Esophagus muscularis mucosa (tissue), 4 donors: ENCODE measurements around the gene PTPRD. TPM values are rescaled to one million over a fixed set of nuclear protein-coding genes. Genes with fewer than 3 reads are reported as not detected.

ENCODE experiments used
- DNase-seq: peaks from one replicate; pipeline ENCODE4 v3.0.0-alpha.2; 2017; ENCODE audit errors: extremely low spot score
- H3K27ac ChIP-seq, 4 donors: fragments of 200-600 bp; sonication (generic); replicated peaks in 1 of 4; 1 replicate in 3 of 4; 2 replicates in 1 of 4; pipeline ENCODE4 v1.5.1; 2016 to 2019; ENCODE audit warnings: mild to moderate bottlenecking in 1 of 4
- H3K27me3 ChIP-seq, 4 donors: fragments of 200-600 bp; sonication (generic); one replicate each; pipeline versions ENCODE4 v1.5.1 to v1.6.0; 2016 to 2019
- H3K36me3 ChIP-seq, 4 donors: fragments of 200-600 bp; sonication (generic); one replicate each; pipeline ENCODE4 v1.5.1; 2016 to 2019
- H3K4me1 ChIP-seq, 4 donors: fragments of 200-600 bp; sonication (generic); one replicate each; pipeline ENCODE4 v1.5.1; 2016 to 2019
- H3K4me3 ChIP-seq, 4 donors: fragments of 200-600 bp; sonication (generic); 1 replicate in 2 of 4; 2 replicates in 2 of 4; pipeline ENCODE4 v1.5.1; 2016 to 2019; ENCODE audit warnings: mild to moderate bottlenecking in 4 of 4, moderate library complexity in 1 of 4
- H3K9me3 ChIP-seq, 4 donors: fragments of 200-600 bp; sonication (generic); 1 replicate in 3 of 4; 2 replicates in 1 of 4; pipeline ENCODE4 v1.5.1; 2016 to 2019
- EP300 ChIP-seq: sonication (generic); formaldehyde crosslinking; IDR thresholded peaks from one replicate; pipeline ENCODE4 v1.6.1; 2017; ENCODE audit warnings: antibody characterized with exemption
- POLR2A ChIP-seq: fragments of 450-650 bp; IDR thresholded peaks from one replicate; pipeline ENCODE4 v1.6.1; 2017; ENCODE audit warnings: antibody characterized with exemption, moderate library complexity, mild to moderate bottlenecking, low read depth
- POLR2AphosphoS5 ChIP-seq, 2 donors: sonication (generic); formaldehyde crosslinking; IDR thresholded peaks; one replicate each; pipeline ENCODE4 v1.6.1; 2017; ENCODE audit warnings: antibody characterized with exemption in 2 of 2
- WGBS: methylation state at CpG from one replicate; pipeline ENCODE4 v1.1.5; 2018; 5-methylcytosine and 5-hydroxymethylcytosine counted together
- intact Hi-C: fragments of 100-400 bp; cut with DNase I; formaldehyde crosslinking; loops from one replicate; pipeline ENCODE4 v1.15.1; 2023
- total RNA-seq, 4 donors: library from RNA; depleted of rRNA; stranded (reverse); fragments of >200 nt; gene quantifications; one replicate each; pipeline versions ENCODE4 v1.1.0 to v1.2.1, GENCODE V29; 2016
- TF ChIP-seq, protein P1 (sequence below), 3 experiments: fragments of 200-600 bp in 2 of 3; fragments of 450-650 bp in 1 of 3; sonication (generic) in 2 of 3; IDR thresholded peaks; one replicate each; pipeline ENCODE4 v1.5.1; 2017 to 2019; ENCODE audit warnings: antibody characterized with exemption in 3 of 3, mild to moderate bottlenecking in 2 of 3, moderate library complexity in 1 of 3

PTPRD gene
- total RNA-seq, 4 donors from 2014 or later = 4.1 to 6.6 (median 5.0) TPM

DNA sequence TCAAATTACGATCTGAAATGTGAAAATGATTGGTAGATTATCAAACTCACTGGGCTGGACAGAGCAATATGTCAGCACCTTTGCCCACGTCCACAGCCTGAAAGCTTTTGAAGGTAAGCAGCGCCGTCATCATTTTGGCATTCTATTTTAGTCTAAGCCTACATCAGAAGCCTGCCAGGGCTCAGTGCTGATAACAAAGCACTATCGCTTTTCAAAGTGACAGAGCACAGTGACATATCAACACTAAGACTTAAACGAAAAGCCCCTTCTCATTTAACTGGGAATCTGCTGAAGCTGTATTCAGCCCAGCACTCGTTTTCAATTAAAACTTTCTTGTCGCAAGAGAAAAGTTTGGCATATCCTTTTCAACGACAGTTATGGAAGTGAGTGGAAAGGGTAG is 1076.3 kb downstream of the PTPRD start:
- Histone ChIP-seq H3K27me3 (no peaks in the 10 kb centered on the region), H3K4me1 (no peaks in the 10 kb centered on the region), H3K4me3 (no peak overlapping the region), H3K9me3 (no peaks in the 10 kb centered on the region), H3K27ac (no peak overlapping the region), H3K36me3 (no peaks in the 10 kb centered on the region)
- TF ChIP-seq EP300 = no peak
- TF ChIP-seq POLR2AphosphoS5 (IDR thresholded peaks at IDR 0.05) = no peak
- TF ChIP-seq, protein P1, sequence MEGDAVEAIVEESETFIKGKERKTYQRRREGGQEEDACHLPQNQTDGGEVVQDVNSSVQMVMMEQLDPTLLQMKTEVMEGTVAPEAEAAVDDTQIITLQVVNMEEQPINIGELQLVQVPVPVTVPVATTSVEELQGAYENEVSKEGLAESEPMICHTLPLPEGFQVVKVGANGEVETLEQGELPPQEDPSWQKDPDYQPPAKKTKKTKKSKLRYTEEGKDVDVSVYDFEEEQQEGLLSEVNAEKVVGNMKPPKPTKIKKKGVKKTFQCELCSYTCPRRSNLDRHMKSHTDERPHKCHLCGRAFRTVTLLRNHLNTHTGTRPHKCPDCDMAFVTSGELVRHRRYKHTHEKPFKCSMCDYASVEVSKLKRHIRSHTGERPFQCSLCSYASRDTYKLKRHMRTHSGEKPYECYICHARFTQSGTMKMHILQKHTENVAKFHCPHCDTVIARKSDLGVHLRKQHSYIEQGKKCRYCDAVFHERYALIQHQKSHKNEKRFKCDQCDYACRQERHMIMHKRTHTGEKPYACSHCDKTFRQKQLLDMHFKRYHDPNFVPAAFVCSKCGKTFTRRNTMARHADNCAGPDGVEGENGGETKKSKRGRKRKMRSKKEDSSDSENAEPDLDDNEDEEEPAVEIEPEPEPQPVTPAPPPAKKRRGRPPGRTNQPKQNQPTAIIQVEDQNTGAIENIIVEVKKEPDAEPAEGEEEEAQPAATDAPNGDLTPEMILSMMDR (IDR thresholded peaks at IDR 0.05) = no peak
- no peak for TF ChIP-seq POLR2A
- no peak for DNase-seq
- intact Hi-C loops = no loop called here
- WGBS = 54% methylated on average over 9 of the region's 9 CpGs

DNA sequence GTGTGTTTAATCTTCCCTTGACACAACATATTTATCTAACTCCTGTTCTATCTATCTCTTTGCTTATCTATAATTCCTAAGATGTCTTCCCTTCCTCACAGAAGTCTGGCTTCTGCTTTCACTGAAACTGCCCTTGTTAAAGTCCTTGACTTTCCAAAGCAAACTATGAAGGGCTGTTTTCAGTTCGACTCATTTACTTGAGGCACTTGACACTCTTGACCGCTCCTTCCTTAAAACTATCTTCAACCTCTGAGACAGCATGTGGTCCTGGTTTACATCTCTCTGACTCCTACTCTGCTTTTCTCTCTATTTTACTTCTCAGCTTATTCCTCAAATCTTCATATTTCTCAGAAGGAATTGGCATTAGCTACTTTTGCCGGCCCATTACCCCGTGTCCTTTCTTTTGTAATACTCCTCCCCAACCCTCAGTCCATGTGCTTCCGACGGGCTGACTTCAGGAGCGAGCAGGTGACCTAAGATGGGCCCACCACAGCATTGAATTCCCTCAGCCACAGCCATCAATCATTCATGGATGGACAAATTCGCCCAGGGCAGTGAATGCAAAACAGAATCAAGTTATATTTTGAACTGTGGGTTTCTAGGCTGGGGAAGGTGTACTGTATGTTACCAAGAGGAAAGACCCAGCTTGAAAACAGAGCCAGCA is 1089.2 kb downstream of the PTPRD start:
- Histone ChIP-seq H3K27ac (no peak overlapping the region), H3K36me3 (no peaks in the 10 kb centered on the region), H3K4me1 (no peaks in the 10 kb centered on the region), H3K9me3 (no peaks in the 10 kb centered on the region), H3K4me3 (no peak overlapping the region), H3K27me3 (no peaks in the 10 kb centered on the region)
- 57% methylated on average over 8 of the region's 8 CpGs for WGBS
- intact Hi-C loops = no loop called here
- TF ChIP-seq POLR2AphosphoS5 (IDR thresholded peaks at IDR 0.05) = no peak
- TF ChIP-seq POLR2A = no peak
- TF ChIP-seq EP300 = no peak
- TF ChIP-seq, protein P1 (IDR thresholded peaks at IDR 0.05) = no peak
- DNase-seq = no peak

DNA sequence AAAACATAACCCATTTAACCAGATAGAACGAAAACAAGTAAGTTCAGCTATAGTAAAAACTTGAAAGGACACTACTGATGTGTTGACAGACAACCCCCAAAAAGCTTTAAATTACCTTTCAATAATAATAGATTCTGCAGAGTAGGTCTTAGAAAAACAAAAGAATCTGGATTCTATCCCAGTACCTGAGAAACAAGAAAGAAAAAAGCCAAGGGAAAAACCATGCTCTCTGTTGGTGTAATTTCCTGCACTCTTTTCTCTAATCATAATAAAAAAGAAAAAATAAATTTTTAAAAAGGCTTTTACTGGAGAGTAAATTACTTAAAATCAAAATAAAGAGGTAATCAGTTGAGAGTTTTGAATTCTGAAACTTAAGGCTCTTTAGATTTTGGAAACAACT is 1090.4 kb downstream of the PTPRD start:
- intact Hi-C loops = no loop called here
- Histone ChIP-seq H3K9me3 (no peaks in the 10 kb centered on the region), H3K27me3 (no peaks in the 10 kb centered on the region), H3K36me3 (no peaks in the 10 kb centered on the region), H3K4me3 (no peak overlapping the region), H3K4me1 (no peaks in the 10 kb centered on the region), H3K27ac (no peak overlapping the region)
- no peak for DNase-seq
- TF ChIP-seq POLR2AphosphoS5 (IDR thresholded peaks at IDR 0.05) (no peak), EP300 (no peak), POLR2A (no peak)
- TF ChIP-seq, protein P1 (IDR thresholded peaks at IDR 0.05) = no peak
- 74% methylated on average over 1 of the region's 1 CpG for WGBS

DNA sequence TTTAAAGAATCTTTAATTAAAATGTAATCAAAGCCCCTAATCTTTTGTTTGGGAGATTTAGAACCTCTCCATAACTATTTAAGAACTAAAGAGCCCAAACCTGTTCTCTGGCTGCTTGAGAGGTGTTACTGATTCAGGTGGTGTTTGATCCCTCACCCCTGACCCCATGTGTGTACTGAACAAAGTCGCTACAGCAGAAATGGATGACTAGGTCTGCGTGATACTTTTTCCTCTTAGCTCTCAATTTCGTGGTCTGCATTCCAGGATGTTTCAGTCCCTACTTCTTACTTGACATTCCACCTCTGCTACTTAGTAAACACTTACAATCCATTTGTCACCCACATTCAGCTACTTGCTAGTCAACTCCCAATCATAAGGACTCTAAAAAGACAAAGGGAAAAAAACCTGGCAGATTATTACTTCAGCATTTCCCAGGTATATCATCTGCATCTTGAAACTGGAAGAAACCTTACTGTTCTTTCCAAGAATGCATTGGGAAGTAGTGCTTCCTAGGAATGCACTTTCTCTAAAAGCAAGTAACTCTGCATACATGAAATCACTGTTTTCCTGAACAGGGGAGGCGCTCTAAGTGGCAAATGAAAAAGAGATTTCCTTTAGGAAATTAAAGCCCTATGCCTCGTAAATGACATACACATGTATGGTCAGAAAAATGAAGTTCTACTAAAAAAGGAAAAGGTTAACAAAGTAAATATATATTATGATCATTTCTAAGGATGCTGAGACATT is 1091.6 kb downstream of the PTPRD start:
- H3K4me3 ChIP-seq = no peak overlapping the region
- H3K27ac ChIP-seq = no peak overlapping the region
- intact Hi-C loops = no loop called here
- H3K4me1 ChIP-seq = no peaks in the 10 kb centered on the region
- 51% methylated on average over 5 of the region's 5 CpGs for WGBS
- H3K9me3 ChIP-seq = no peaks in the 10 kb centered on the region
- TF ChIP-seq POLR2AphosphoS5 (IDR thresholded peaks at IDR 0.05) = no peak
- no peak for TF ChIP-seq POLR2A
- TF ChIP-seq EP300 = no peak
- TF ChIP-seq, protein P1 (IDR thresholded peaks at IDR 0.05) = no peak
- no peaks in the 10 kb centered on the region for H3K36me3 ChIP-seq
- no peak for DNase-seq
- no peaks in the 10 kb centered on the region for H3K27me3 ChIP-seq
